Stimulated activated CD4-positive, alpha-beta T cell treated with anti-CD3 and anti-CD28 coated beads, TNF-alpha, amount 100 ng/mL, for 4 hours (primary cell): ENCODE data around the gene SIRPB1.
"Not testable (repeated sequence)": the region's sequence is repeated elsewhere in the genome, so short reads cannot be mapped to it uniquely, and the experiment has no call there.

Experiments
- DNase-seq, 3 experiments: peaks; one replicate each; pipeline ENCODE4 v3.0.0-alpha.2; 2020; ENCODE audit warnings: low read depth in 3 of 3

SIRPB1 gene

GRCh38 chr20:1619861-1620444, at the start of gene SIRPB1:
TSS of gene SIRPB1 (minus strand) at chr20:1620009. CDS start at chr20:1619944, 65 bp downstream.
- DNase-seq, result no peak

- DNase-seq, result no peak
These were observed 49.5 kb upstream of the SIRPB1 start for GRCh38 chr20:1669304-1669703.

- DNase-seq, result no peak
These were observed 47.8 kb upstream of the SIRPB1 start for GRCh38 chr20:1667502-1668085.

GRCh38 chr20:1666802-1667201, 47.0 kb upstream of the SIRPB1 start:
- no peak for DNase-seq

- DNase-seq, result no peak
These were observed 45.5 kb upstream of the SIRPB1 start for GRCh38 chr20:1665345-1665744.

GRCh38 chr20:1664911-1665310, 45.1 kb upstream of the SIRPB1 start:
- peak in 2 of 3 experiments; percentile 36 to 50 for DNase-seq

- no peak for DNase-seq
These were observed 44.1 kb upstream of the SIRPB1 start for GRCh38 chr20:1663917-1664316.

- no peak for DNase-seq
These were observed 41.9 kb upstream of the SIRPB1 start for GRCh38 chr20:1661542-1662299.

GRCh38 chr20:1660246-1660645, 40.4 kb upstream of the SIRPB1 start:
- no peak for DNase-seq

- DNase-seq, result no peak
These were observed 37.9 kb upstream of the SIRPB1 start, which contains the start of gene SIRPG for GRCh38 chr20:1657556-1658334. TSS of gene SIRPG (minus strand) at chr20:1657779. CDS start at chr20:1657714, 65 bp downstream.

- no peak for DNase-seq
These were observed 37.0 kb upstream of the SIRPB1 start for GRCh38 chr20:1656844-1657243.

GRCh38 chr20:1654996-1655395, 35.2 kb upstream of the SIRPB1 start:
- no peak for DNase-seq

GRCh38 chr20:1652960-1653359, 33.2 kb upstream of the SIRPB1 start:
- no peak for DNase-seq

- DNase-seq, result no peak
These were observed 32.3 kb upstream of the SIRPB1 start for GRCh38 chr20:1652104-1652503.

- no peak for DNase-seq
These were observed 31.7 kb upstream of the SIRPB1 start for GRCh38 chr20:1651268-1652058.

GRCh38 chr20:1648101-1648500, 28.3 kb upstream of the SIRPB1 start:
- DNase-seq, result no peak

GRCh38 chr20:1646975-1647431, 27.2 kb upstream of the SIRPB1 start:
- no peak for DNase-seq

GRCh38 chr20:1644101-1644962, 24.5 kb upstream of the SIRPB1 start:
- DNase-seq, result no peak

- DNase-seq, result not testable (repeated sequence)
These were observed 18.8 kb upstream of the SIRPB1 start for GRCh38 chr20:1638643-1639042.

GRCh38 chr20:1637755-1638154, 17.9 kb upstream of the SIRPB1 start:
- no peak for DNase-seq
